ENCODE results near the gene OCIAD2. TPM values are rescaled to one million over a fixed set of nuclear protein-coding genes. Genes with fewer than 3 reads are reported as not detected.

The OCIAD2 gene
- total RNA-seq, 1 experiment from 2014 or later, result 166 TPM

- no peaks in the 10 kb centered on the region for H3K9me3 ChIP-seq (ENCODE audit: low read depth, low read length, poor library complexity, severe bottlenecking)
- BruUV-seq (replicated peaks), result no TSS peak
- H3K4me1 ChIP-seq (ENCODE audit: insufficient read depth, low read length, poor library complexity, severe bottlenecking), result no peaks in the 10 kb centered on the region
- H3K36me3 ChIP-seq (ENCODE audit: insufficient read depth, low read length, poor library complexity, severe bottlenecking), result peaks cover 16% of the 10 kb centered on the region
- DNase-seq (ENCODE audit: low spot score), result no peak
- H3K27me3 ChIP-seq (replicated peaks; ENCODE audit: insufficient read depth, low read depth, low read length, poor library complexity), result no peaks in the 10 kb centered on the region
- no peak overlapping the region for H3K27ac ChIP-seq (ENCODE audit: low read depth, low read length, poor library complexity, severe bottlenecking)
- intact Hi-C loops (cut with micrococcal nuclease; ENCODE audit: unreplicated experiment), result no loop called here
- CTCF ChIA-PET, result no interaction called here
- H3K4me3 ChIP-seq (ENCODE audit: low read depth, low read length, poor library complexity, severe bottlenecking), result no peak overlapping the region
- POLR2A ChIA-PET (ENCODE audit: low non-redundant PET), result no interaction called here
- TF ChIP-seq CTCF (conservative IDR thresholded peaks at IDR 0.05; ENCODE audit: low read depth, low read length) (no peak), EZH2 (IDR thresholded peaks at IDR 0.05; ENCODE audit: borderline replicate concordance, low read depth, low read length, poor library complexity, severe bottlenecking) (no peak)
Observed at GRCh38 chr4:48863728-48864127, 42.8 kb downstream of the OCIAD2 start.

- CTCF ChIA-PET, result no interaction called here
Observed at GRCh38 chr4:48862661-48863060, 43.9 kb downstream of the OCIAD2 start.

GRCh38 chr4:48862038-48862437, 44.5 kb downstream of the OCIAD2 start:
- CTCF ChIA-PET, result no interaction called here
- no peak overlapping the region for H3K4me3 ChIP-seq (ENCODE audit: low read depth, low read length, poor library complexity, severe bottlenecking)
- TF ChIP-seq EZH2 (IDR thresholded peaks at IDR 0.05; ENCODE audit: borderline replicate concordance, low read depth, low read length, poor library complexity, severe bottlenecking) (no peak), CTCF (conservative IDR thresholded peaks at IDR 0.05; ENCODE audit: low read depth, low read length) (no peak)
- H3K36me3 ChIP-seq (ENCODE audit: insufficient read depth, low read length, poor library complexity, severe bottlenecking), result peaks cover 22% of the 10 kb centered on the region
- H3K9me3 ChIP-seq (ENCODE audit: low read depth, low read length, poor library complexity, severe bottlenecking), result no peaks in the 10 kb centered on the region
- intact Hi-C loops (cut with micrococcal nuclease; ENCODE audit: unreplicated experiment), result no loop called here
- no peak overlapping the region for H3K27ac ChIP-seq (ENCODE audit: low read depth, low read length, poor library complexity, severe bottlenecking)
- no peaks in the 10 kb centered on the region for H3K4me1 ChIP-seq (ENCODE audit: insufficient read depth, low read length, poor library complexity, severe bottlenecking)
- no peak for DNase-seq (ENCODE audit: low spot score)
- POLR2A ChIA-PET (ENCODE audit: low non-redundant PET), result no interaction called here
- BruUV-seq (replicated peaks), result no TSS peak
- no peaks in the 10 kb centered on the region for H3K27me3 ChIP-seq (replicated peaks; ENCODE audit: insufficient read depth, low read depth, low read length, poor library complexity)

More at GRCh38 chr4:48862661-48863060, 43.9 kb downstream of the OCIAD2 start:
- no TSS peak for BruUV-seq (replicated peaks)
- TF ChIP-seq CTCF (conservative IDR thresholded peaks at IDR 0.05; ENCODE audit: low read depth, low read length), result no peak
- no peak for TF ChIP-seq EZH2 (IDR thresholded peaks at IDR 0.05; ENCODE audit: borderline replicate concordance, low read depth, low read length, poor library complexity, severe bottlenecking)
- POLR2A ChIA-PET (ENCODE audit: low non-redundant PET), result no interaction called here
- H3K36me3 ChIP-seq (ENCODE audit: insufficient read depth, low read length, poor library complexity, severe bottlenecking), result peaks cover 20% of the 10 kb centered on the region
- H3K9me3 ChIP-seq (ENCODE audit: low read depth, low read length, poor library complexity, severe bottlenecking), result no peaks in the 10 kb centered on the region
- H3K4me1 ChIP-seq (ENCODE audit: insufficient read depth, low read length, poor library complexity, severe bottlenecking), result no peaks in the 10 kb centered on the region
- H3K27ac ChIP-seq (ENCODE audit: low read depth, low read length, poor library complexity, severe bottlenecking), result no peak overlapping the region
- no peaks in the 10 kb centered on the region for H3K27me3 ChIP-seq (replicated peaks; ENCODE audit: insufficient read depth, low read depth, low read length, poor library complexity)
- DNase-seq (ENCODE audit: low spot score), result no peak
- H3K4me3 ChIP-seq (ENCODE audit: low read depth, low read length, poor library complexity, severe bottlenecking), result no peak overlapping the region
- intact Hi-C loops (cut with micrococcal nuclease; ENCODE audit: unreplicated experiment), result no loop called here
